Esophagus muscularis mucosa (tissue), 4 donors: ENCODE data around the gene MAT2A. TPM values are rescaled to one million over a fixed set of nuclear protein-coding genes. Genes with fewer than 3 reads are reported as not detected.

Experiments
- DNase-seq: peaks from one replicate; pipeline ENCODE4 v3.0.0-alpha.2; 2017; ENCODE audit errors: extremely low spot score
- H3K27ac ChIP-seq, 4 donors: fragments of 200-600 bp; sonication (generic); replicated peaks in 1 of 4; 1 replicate in 3 of 4; 2 replicates in 1 of 4; pipeline ENCODE4 v1.5.1; 2016 to 2019; ENCODE audit warnings: mild to moderate bottlenecking in 1 of 4
- H3K27me3 ChIP-seq, 4 donors: fragments of 200-600 bp; sonication (generic); one replicate each; pipeline versions ENCODE4 v1.5.1 to v1.6.0; 2016 to 2019
- H3K36me3 ChIP-seq, 4 donors: fragments of 200-600 bp; sonication (generic); one replicate each; pipeline ENCODE4 v1.5.1; 2016 to 2019
- H3K4me1 ChIP-seq, 4 donors: fragments of 200-600 bp; sonication (generic); one replicate each; pipeline ENCODE4 v1.5.1; 2016 to 2019
- H3K4me3 ChIP-seq, 4 donors: fragments of 200-600 bp; sonication (generic); 1 replicate in 2 of 4; 2 replicates in 2 of 4; pipeline ENCODE4 v1.5.1; 2016 to 2019; ENCODE audit warnings: mild to moderate bottlenecking in 4 of 4, moderate library complexity in 1 of 4
- H3K9me3 ChIP-seq, 4 donors: fragments of 200-600 bp; sonication (generic); 1 replicate in 3 of 4; 2 replicates in 1 of 4; pipeline ENCODE4 v1.5.1; 2016 to 2019
- CTCF ChIP-seq, 3 experiments: fragments of 200-600 bp in 2 of 3; fragments of 450-650 bp in 1 of 3; sonication (generic) in 2 of 3; IDR thresholded peaks; one replicate each; pipeline ENCODE4 v1.5.1; 2017 to 2019; ENCODE audit warnings: antibody characterized with exemption in 3 of 3, mild to moderate bottlenecking in 2 of 3, moderate library complexity in 1 of 3
- EP300 ChIP-seq: sonication (generic); formaldehyde crosslinking; IDR thresholded peaks from one replicate; pipeline ENCODE4 v1.6.1; 2017; ENCODE audit warnings: antibody characterized with exemption
- POLR2A ChIP-seq: fragments of 450-650 bp; IDR thresholded peaks from one replicate; pipeline ENCODE4 v1.6.1; 2017; ENCODE audit warnings: antibody characterized with exemption, moderate library complexity, mild to moderate bottlenecking, low read depth
- POLR2AphosphoS5 ChIP-seq, 2 donors: sonication (generic); formaldehyde crosslinking; IDR thresholded peaks; one replicate each; pipeline ENCODE4 v1.6.1; 2017; ENCODE audit warnings: antibody characterized with exemption in 2 of 2
- WGBS: methylation state at CpG from one replicate; pipeline ENCODE4 v1.1.5; 2018; 5-methylcytosine and 5-hydroxymethylcytosine counted together
- intact Hi-C: fragments of 100-400 bp; cut with DNase I; formaldehyde crosslinking; loops from one replicate; pipeline ENCODE4 v1.15.1; 2023
- total RNA-seq, 4 donors: library from RNA; depleted of rRNA; stranded (reverse); fragments of >200 nt; gene quantifications; one replicate each; pipeline versions ENCODE4 v1.1.0 to v1.2.1, GENCODE V29; 2016

The MAT2A gene
- total RNA-seq, 4 donors from 2014 or later: 76.3 to 262 (median 102) TPM

GRCh38 chr2:85551698-85552678, 13.0 kb downstream of the MAT2A start:
- Histone ChIP-seq H3K4me3 (no peak overlapping the region), H3K27ac (no peak overlapping the region), H3K27me3 (no peaks in the 10 kb centered on the region), H3K9me3 (no peaks in the 10 kb centered on the region), H3K36me3 (peaks cover 42 to 90% (median 74%) of the 10 kb centered on the region in 4 donors), H3K4me1 (peaks cover 0 to 9% (median 0%) of the 10 kb centered on the region in 4 donors)
- intact Hi-C loops: loop anchor here (1.0 kb wide), 1 partner anchor 132 kb away; no protein-coding TSS in a partner anchor
- peak; percentile 95 for DNase-seq
- no peak for TF ChIP-seq EP300
- peak; percentile 88 to 92 (median 92) for TF ChIP-seq CTCF (IDR thresholded peaks at IDR 0.05)
- TF ChIP-seq POLR2AphosphoS5 (IDR thresholded peaks at IDR 0.05): peak; percentile 18 to 50
- TF ChIP-seq POLR2A: no peak
- WGBS: 69% methylated on average over 9 of the region's 9 CpGs

DNA sequence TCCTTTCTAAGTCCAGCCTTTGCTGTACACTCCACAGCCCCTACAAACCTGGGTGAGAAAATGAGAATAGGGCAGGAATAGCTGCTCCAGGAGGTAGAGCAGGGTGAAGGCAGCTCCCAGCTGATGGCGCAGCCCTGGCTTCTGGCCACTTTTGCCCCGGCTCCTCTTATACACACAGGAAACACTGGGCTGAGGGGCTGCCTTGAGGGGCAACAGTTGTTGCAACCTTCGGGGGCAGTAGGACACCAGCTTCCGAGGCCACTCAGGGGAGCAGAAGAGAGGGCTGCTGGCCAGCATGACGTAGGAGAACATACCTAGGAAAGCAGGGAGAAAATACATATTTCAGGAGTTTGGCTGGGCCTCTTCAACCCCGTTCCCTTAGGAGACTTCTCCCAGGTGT, 14.2 kb downstream of the MAT2A start:
- TF ChIP-seq CTCF (IDR thresholded peaks at IDR 0.05): no peak
- TF ChIP-seq EP300: no peak
- no peak for TF ChIP-seq POLR2A
- TF ChIP-seq POLR2AphosphoS5 (IDR thresholded peaks at IDR 0.05): no peak
- Histone ChIP-seq H3K4me3 (no peak overlapping the region), H3K4me1 (peaks cover 0 to 9% (median 0%) of the 10 kb centered on the region in 4 donors), H3K27ac (no peak overlapping the region), H3K27me3 (no peaks in the 10 kb centered on the region), H3K36me3 (peaks cover 42 to 98% (median 74%) of the 10 kb centered on the region in 4 donors), H3K9me3 (no peaks in the 10 kb centered on the region)
- 60% methylated on average over 2 of the region's 6 CpGs for WGBS
- DNase-seq: no peak
- intact Hi-C loops: no loop called here

- intact Hi-C loops: no loop called here
- H3K4me3 ChIP-seq: no peak overlapping the region
- no peaks in the 10 kb centered on the region for H3K9me3 ChIP-seq
- H3K4me1 ChIP-seq: peaks cover 4 to 23% (median 12%) of the 10 kb centered on the region in 4 donors
- H3K36me3 ChIP-seq: peaks cover 42 to 93% (median 71%) of the 10 kb centered on the region in 4 donors
- no peak for DNase-seq
- H3K27me3 ChIP-seq: no peaks in the 10 kb centered on the region
- WGBS: 91% methylated on average over 3 of the region's 3 CpGs
- no peak overlapping the region for H3K27ac ChIP-seq
- TF ChIP-seq CTCF (IDR thresholded peaks at IDR 0.05) (no peak), POLR2AphosphoS5 (IDR thresholded peaks at IDR 0.05) (no peak), POLR2A (no peak), EP300 (no peak)
These were observed 16.1 kb downstream of the MAT2A start for GRCh38 chr2:85554980-85555612.

DNA sequence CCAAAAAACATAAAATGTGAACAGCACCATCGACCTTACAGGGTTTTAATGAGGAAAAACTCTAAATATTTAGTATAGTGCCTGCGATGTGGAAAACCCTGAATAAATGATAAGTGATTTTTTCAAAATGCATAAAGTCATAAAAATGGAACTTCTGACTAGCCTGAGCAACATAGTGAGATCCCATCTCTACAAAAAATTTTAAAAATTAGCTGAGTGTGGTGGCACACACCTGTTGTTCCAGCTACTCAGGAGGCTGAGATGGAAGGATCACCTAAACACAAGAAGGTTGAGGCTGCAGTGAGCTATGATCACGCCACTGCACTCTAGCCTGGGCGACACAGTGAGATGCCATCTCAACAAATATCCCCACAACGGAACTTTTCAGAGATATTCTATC, 18.2 kb downstream of the MAT2A start:
- no peaks in the 10 kb centered on the region for H3K9me3 ChIP-seq
- no peaks in the 10 kb centered on the region for H3K27me3 ChIP-seq
- WGBS: 87% methylated on average over 5 of the region's 5 CpGs
- peaks cover 26 to 73% (median 53%) of the 10 kb centered on the region in 4 donors for H3K36me3 ChIP-seq
- TF ChIP-seq POLR2A (no peak), POLR2AphosphoS5 (IDR thresholded peaks at IDR 0.05) (no peak), EP300 (no peak), CTCF (IDR thresholded peaks at IDR 0.05) (no peak)
- intact Hi-C loops: no loop called here
- H3K4me3 ChIP-seq: no peak overlapping the region
- peaks cover 16 to 31% (median 24%) of the 10 kb centered on the region in 4 donors for H3K4me1 ChIP-seq
- DNase-seq: no peak
- H3K27ac ChIP-seq: no peak overlapping the region
